Thoracic aorta (tissue), 2 donors: ENCODE measurements around the gene GDPD5. TPM values are rescaled to one million over a fixed set of nuclear protein-coding genes. Genes with fewer than 3 reads are reported as not detected.

Source experiments
- ATAC-seq: fragments of 150-250 bp; one replicate; pipeline ENCODE4 v1.8.0; 2017; ENCODE audit warnings: low read depth; ENCODE audit not compliant: insufficient number of reproducible peaks, low FRiP score
- DNase-seq: peaks from one replicate; pipeline ENCODE4 v3.0.0-alpha.2; 2020; ENCODE audit warnings: low spot score
- H3K27ac ChIP-seq, 2 donors: fragments of 200-600 bp; sonication (generic); 1 replicate in 1 of 2; 2 replicates in 1 of 2; pipeline ENCODE4 v1.5.1; 2016; ENCODE audit warnings: mild to moderate bottlenecking in 2 of 2, moderate library complexity in 2 of 2
- H3K27me3 ChIP-seq: fragments of 200-600 bp; sonication (generic); replicated peaks from 2 replicates; pipeline ENCODE4 v1.6.0; 2016; ENCODE audit warnings: mild to moderate bottlenecking; ENCODE audit not compliant: insufficient read depth
- H3K36me3 ChIP-seq: fragments of 200-600 bp; sonication (generic); one replicate; pipeline ENCODE4 v1.5.1; 2016
- H3K4me1 ChIP-seq, 2 donors: fragments of 200-600 bp; sonication (generic); 1 replicate in 1 of 2; 2 replicates in 1 of 2; pipeline versions ENCODE4 v1.5.1 to v1.6.0; 2016; ENCODE audit warnings: low read depth in 2 of 2, mild to moderate bottlenecking in 1 of 2; ENCODE audit not compliant: control insufficient read depth in 1 of 2
- H3K4me3 ChIP-seq: fragments of 200-600 bp; sonication (generic); 2 replicates; pipeline ENCODE4 v1.5.1; 2016; ENCODE audit warnings: mild to moderate bottlenecking
- H3K9me3 ChIP-seq: fragments of 200-600 bp; sonication (generic); 2 replicates; pipeline ENCODE4 v1.5.1; 2016
- CTCF ChIP-seq: fragments of 200-600 bp; sonication (generic); IDR thresholded peaks from one replicate; pipeline ENCODE4 v1.5.1; 2019; ENCODE audit warnings: antibody characterized with exemption
- total RNA-seq, 2 donors: library from RNA; depleted of rRNA; stranded (reverse); fragments of >200 nt; gene quantifications; one replicate each; pipeline versions ENCODE4 v1.1.0 to v1.2.3, GENCODE V29; 2016

The GDPD5 gene
- total RNA-seq, 2 donors from 2014 or later: 30.8 to 34.9 TPM

DNA sequence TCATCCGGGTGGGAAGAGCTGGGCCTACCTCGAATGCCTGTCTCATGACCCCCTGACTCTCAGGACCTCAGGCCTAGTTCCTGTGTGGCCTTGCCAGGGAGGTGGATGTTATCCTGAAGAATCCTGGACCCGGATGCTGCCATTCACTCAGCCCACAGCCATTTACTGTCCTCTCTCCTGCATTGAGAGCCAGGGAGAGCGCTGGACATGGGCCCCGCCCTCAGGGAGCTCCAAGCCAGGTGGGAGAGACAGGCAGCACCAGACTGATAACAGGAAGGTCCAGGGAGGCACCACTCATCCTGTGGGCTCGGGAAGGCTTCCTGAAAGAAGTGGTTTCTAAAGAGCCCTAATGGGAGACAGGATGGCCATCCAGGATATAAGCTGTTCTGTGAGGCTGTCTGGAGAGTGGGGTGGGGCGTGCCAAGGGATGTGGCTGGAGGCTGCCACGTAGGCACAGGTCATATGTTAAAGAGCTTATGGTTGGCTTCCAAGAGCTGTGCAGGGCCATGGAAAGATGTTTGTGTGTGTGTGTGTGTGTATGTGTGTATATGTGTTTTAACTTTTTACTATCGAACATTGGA lies 44.9 kb upstream of the GDPD5 start:
- no peaks in the 10 kb centered on the region for H3K27me3 ChIP-seq
- TF ChIP-seq CTCF: no peak
- H3K27ac ChIP-seq: peak overlapping the region in 1 of 2 donors; percentile 0
- DNase-seq (no peak), ATAC-seq (no peak)
- peaks cover 68% of the 10 kb centered on the region for H3K36me3 ChIP-seq
- no peaks in the 10 kb centered on the region for H3K9me3 ChIP-seq
- peaks cover 14 to 36% of the 10 kb centered on the region in 2 donors for H3K4me1 ChIP-seq
- no peak overlapping the region for H3K4me3 ChIP-seq

DNA sequence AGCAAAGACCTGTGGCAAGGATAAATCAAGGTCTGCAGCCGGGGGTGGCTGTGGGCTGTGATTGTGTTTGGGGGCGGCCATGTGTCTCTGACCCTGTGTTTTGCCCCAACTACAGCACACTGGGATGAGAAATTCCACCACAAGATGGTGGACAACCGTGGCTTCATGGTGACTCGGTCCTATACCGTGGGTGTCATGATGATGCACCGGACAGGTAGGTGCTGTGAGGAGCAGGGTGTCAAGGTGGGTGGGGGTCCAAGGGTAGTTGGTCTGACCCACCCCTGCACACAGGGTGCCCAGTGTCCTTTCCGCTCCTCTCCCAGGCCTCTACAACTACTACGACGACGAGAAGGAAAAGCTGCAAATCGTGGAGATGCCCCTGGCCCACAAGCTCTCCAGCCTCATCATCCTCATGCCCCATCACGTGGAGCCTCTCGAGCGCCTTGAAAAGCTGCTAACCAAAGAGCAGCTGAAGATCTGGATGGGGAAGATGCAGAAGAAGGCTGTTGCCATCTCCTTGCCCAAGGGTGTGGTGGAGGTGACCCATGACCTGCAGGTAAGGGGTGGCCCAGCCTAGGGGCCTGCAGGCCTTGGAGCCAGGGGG lies 43.0 kb upstream of the GDPD5 start:
- no peak for TF ChIP-seq CTCF
- H3K36me3 ChIP-seq: peaks cover 68% of the 10 kb centered on the region
- peaks cover 30 to 54% of the 10 kb centered on the region in 2 donors for H3K4me1 ChIP-seq
- ATAC-seq (no peak), DNase-seq (no peak)
- H3K9me3 ChIP-seq: no peaks in the 10 kb centered on the region
- no peaks in the 10 kb centered on the region for H3K27me3 ChIP-seq
- H3K4me3 ChIP-seq: no peak overlapping the region
- peak overlapping the region in 1 of 2 donors; percentile 1 for H3K27ac ChIP-seq

DNA sequence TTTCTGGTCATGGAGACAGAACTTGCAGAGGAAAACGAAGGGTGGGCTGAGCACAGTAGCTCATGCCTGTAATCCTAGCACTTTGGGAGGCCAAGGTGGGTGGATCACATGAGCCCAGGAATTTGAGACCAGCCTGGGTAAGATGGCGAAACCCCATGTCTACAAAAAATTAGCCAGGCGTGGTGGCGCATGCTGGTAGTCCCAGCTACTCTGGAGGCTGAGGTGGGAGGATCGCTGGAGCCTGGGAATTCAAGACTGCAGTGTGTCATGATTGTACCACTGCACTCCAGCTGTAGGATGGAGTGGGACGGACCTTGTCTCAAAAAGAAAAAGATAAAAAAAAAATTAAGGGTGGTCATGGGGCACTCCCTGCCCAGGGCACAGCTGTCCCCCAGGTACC lies 42.2 kb upstream of the GDPD5 start:
- TF ChIP-seq CTCF: no peak
- Histone ChIP-seq H3K27ac (peak overlapping the region in 1 of 2 donors; percentile 1), H3K4me3 (no peak overlapping the region), H3K36me3 (peaks cover 61% of the 10 kb centered on the region), H3K9me3 (no peaks in the 10 kb centered on the region), H3K4me1 (peaks cover 31 to 58% of the 10 kb centered on the region in 2 donors), H3K27me3 (no peaks in the 10 kb centered on the region)
- DNase-seq: no peak
- ATAC-seq: no peak

GRCh38 chr11:75566763-75567279 lies 41.1 kb upstream of the GDPD5 start:
- Histone ChIP-seq H3K36me3 (peaks cover 50% of the 10 kb centered on the region), H3K27ac (peak overlapping the region in 1 of 2 donors; percentile 1), H3K4me1 (peaks cover 31 to 58% of the 10 kb centered on the region in 2 donors), H3K9me3 (no peaks in the 10 kb centered on the region), H3K27me3 (no peaks in the 10 kb centered on the region), H3K4me3 (no peak overlapping the region)
- TF ChIP-seq CTCF: no peak
- ATAC-seq (no peak), DNase-seq (no peak)

GRCh38 chr11:75565916-75566762 lies 40.4 kb upstream of the GDPD5 start:
- ATAC-seq (no peak), DNase-seq (no peak)
- no peaks in the 10 kb centered on the region for H3K9me3 ChIP-seq
- TF ChIP-seq CTCF: no peak
- peak overlapping the region; percentile 89 for H3K4me3 ChIP-seq
- H3K27ac ChIP-seq: peak overlapping the region; percentile 47 to 100
- H3K27me3 ChIP-seq: no peaks in the 10 kb centered on the region
- peaks cover 34 to 65% of the 10 kb centered on the region in 2 donors for H3K4me1 ChIP-seq
- H3K36me3 ChIP-seq: peaks cover 44% of the 10 kb centered on the region
